Astrocyte of the spinal cord (primary cell): ENCODE data around the gene SLC22A14.
A peak's percentile ranks its signal among the peaks of the same experiment; 100 is the strongest.

Source experiments
- DNase-seq: peaks from one replicate; pipeline ENCODE4 v3.0.0; 2011; ENCODE audit warnings: low read depth, low spot score
- H3K4me3 ChIP-seq: 2 replicates; pipeline ENCODE4 v1.5.1; 2011; ENCODE audit warnings: low read depth, mild to moderate bottlenecking, low read length, moderate library complexity
- in situ Hi-C: cut with HindIII; loops from 2 replicates; pipeline ENCODE4 v1.10.0; 2017; ENCODE audit warnings: low sequenced_read_pairs
- TF ChIP-seq, protein P1 (sequence below): IDR thresholded peaks from 2 replicates; pipeline ENCODE4 v1.5.1; 2012; ENCODE audit warnings: low read depth, mild to moderate bottlenecking, low read length, inconsistent platforms

Gene SLC22A14

DNA sequence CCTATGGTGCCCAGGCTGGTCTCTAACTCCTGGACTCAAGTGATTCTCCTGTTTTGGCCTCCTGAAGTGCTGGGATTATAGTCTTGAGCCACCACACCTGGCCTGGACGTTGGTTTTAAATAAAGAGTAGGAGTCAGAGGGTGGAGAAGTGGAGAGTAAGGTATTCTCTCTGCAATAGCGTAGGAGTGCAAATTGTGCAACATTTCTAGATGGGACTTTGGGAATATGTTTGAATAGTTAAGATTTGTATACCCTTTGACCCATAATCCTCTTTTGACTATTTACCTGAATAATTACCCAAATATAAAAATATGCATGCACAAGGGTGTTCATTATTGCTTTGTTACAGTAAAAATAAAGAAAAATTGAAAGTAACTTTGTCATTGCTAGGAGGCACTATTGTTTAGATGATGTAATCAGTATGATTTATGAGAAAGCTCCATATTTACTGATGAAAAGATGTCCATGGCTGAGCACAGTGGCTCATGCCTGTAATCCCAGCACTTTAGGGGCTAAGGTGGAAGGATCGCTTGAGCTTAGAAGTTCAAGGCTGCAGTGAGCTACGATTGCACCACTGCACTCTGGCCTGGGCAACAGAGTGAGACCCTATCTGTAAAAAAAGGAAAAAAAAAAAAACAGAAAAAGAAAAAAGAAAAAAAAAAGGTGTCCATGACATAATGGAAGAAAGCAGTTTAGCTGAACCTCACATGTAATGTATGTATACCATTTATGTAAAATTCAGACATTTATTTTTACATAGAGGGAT is 49.3 kb downstream of the SLC22A14 start:
- DNase-seq: no peak
- in situ Hi-C loops: no loop called here

DNA sequence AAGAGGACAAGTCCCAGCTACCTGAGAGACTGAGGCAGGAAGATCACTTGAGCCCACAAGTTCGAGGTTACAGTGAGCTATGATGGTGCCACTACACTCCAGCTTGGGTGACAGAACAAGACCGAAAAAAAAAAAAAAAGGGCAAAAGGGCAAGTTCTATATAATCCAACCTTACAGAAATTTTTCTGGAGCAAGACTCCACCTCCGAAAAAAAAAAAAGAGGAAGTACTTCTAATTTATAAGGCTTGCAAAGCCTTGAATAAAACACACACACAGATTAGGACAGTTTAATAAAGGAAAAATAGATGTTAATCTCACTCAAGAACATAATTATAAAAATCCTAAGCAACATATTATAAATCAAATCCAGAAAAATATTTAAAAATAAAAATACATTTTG is 50.1 kb downstream of the SLC22A14 start:
- in situ Hi-C loops: no loop called here
- TF ChIP-seq, protein P1, sequence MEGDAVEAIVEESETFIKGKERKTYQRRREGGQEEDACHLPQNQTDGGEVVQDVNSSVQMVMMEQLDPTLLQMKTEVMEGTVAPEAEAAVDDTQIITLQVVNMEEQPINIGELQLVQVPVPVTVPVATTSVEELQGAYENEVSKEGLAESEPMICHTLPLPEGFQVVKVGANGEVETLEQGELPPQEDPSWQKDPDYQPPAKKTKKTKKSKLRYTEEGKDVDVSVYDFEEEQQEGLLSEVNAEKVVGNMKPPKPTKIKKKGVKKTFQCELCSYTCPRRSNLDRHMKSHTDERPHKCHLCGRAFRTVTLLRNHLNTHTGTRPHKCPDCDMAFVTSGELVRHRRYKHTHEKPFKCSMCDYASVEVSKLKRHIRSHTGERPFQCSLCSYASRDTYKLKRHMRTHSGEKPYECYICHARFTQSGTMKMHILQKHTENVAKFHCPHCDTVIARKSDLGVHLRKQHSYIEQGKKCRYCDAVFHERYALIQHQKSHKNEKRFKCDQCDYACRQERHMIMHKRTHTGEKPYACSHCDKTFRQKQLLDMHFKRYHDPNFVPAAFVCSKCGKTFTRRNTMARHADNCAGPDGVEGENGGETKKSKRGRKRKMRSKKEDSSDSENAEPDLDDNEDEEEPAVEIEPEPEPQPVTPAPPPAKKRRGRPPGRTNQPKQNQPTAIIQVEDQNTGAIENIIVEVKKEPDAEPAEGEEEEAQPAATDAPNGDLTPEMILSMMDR: no peak
- no peak for DNase-seq
- H3K4me3 ChIP-seq: no peak overlapping the region

More for the DNA sequence above, 49.3 kb downstream of the SLC22A14 start:
- no peak overlapping the region for H3K4me3 ChIP-seq
- TF ChIP-seq, protein P1: no peak

DNA sequence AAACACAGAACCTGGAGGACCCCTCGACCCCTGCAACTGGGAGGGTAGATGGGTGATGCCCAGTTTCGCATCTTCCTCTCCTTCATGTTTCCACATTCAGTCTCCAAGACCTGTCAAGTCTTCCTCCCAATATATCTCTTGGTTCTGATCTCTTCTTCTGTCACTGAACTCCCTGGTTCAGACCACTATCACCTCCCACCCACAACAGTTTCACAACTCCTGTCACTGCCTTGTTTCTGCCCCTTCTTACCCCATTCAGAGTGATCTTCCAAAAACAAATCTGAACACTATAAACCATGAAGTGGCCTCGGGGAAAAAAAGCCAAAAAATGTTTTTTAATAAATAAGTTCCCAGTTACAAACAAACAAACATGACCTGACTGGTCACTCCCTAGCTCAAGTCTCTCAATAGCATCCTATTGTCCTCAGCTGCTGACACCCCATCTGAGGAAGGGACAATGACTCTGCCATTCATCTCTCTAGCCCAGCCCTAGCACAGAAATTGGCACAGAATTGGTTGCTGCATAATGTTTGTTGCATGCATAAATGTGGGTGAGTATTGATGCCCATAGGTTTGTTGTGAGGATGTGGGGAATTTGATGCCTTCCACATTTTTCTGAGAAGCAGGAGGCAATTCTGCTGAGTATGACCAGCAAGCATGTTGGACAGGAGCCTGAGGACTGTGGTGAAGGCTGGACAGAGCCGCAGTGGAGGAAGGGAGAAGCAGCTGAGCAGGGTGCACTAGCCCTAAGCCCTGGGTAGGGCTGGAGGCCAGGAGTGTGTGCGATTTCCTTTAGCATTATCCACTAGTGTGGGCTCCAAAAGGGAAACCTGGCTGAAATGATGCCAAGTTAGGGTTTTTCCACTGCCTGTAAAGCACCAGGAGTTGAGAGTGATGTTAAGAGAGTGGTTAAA is 52.3 kb downstream of the SLC22A14 start:
- TF ChIP-seq, protein P1: no peak
- DNase-seq: peak; percentile 83
- no peak overlapping the region for H3K4me3 ChIP-seq
- in situ Hi-C loops: no loop called here

DNA sequence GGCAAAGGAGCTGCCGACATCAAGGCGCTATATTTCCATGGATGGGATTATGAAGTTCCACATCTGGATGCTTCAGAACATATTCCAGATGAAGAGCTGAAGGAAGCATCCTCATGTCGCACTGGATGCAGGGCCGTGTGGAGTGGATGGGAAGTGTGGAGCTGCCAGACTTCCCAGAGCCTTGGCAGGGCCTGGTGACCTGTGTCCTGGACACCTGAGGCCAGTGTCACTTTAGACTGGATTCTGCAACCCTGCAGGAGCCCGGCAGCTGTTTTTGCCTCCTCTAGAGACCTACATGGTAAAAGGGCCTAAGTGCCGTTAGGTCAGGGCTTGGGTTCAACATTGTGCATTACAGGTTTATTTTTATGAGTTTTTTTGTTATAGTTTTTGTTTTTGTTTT is 53.2 kb downstream of the SLC22A14 start:
- H3K4me3 ChIP-seq: no peak overlapping the region
- in situ Hi-C loops: no loop called here
- TF ChIP-seq, protein P1: no peak
- no peak for DNase-seq

DNA sequence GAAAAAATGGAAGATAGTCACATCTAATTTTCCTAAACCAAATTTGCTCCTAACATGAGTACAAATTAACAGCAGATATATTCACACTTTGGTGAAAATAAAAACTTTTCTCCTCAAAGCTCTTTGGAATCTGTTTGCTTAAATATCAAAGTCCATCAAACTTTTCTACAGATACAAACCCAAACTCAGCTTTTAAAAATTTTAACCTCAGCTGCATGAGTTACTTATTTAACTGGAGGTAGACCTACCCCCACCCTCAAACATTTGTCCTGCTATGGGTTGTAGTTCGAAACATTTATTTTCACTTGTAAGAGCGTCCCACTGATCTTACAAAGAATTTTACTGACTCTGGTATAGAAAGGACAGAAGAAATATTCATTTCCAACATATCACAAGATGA is 55.6 kb downstream of the SLC22A14 start:
- DNase-seq: no peak
- TF ChIP-seq, protein P1: no peak
- in situ Hi-C loops: no loop called here
- H3K4me3 ChIP-seq: no peak overlapping the region

DNA sequence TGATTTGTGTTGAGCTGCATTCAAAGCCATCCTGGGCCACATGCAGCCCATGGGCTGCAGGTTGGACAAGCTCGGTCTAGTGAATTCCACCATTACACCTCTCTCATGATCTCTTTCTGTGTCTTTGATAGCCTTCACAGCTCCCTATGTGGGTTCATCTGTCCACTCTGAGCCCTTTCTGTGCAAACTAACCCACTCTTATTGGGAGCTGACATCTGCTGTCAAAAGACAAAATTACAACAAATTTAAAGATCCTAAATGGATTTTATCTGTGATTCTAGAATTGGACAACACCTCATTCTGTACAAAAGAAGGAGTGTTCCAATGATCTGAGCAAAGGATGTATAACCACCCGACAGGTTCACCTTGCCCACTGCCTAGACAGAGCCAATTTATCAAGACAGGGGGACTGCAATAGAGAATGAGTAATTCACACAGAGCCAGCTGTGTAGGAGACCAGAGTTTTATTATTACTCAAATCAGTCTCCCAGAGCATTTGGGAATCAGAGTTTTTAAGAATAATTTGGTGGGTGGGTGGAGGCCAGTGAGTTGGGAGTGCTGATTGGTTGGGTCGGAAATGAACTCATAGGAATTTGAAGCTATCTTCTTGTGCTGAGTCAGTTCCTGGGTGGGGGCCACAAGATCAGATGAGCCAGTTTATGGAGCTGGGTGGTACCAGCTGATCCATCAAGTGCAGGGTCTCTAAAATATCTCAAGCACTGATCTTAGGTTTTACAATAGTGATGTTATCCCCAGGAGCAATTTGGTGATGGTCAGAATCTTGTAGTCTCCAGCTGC is 61.9 kb downstream of the SLC22A14 start:
- in situ Hi-C loops: no loop called here
- TF ChIP-seq, protein P1: no peak
- no peak for DNase-seq
- no peak overlapping the region for H3K4me3 ChIP-seq
